ENCODE data around the gene GATA6. TPM values are rescaled to one million over a fixed set of nuclear protein-coding genes. Genes with fewer than 3 reads are reported as not detected.

GATA6 gene
- polyA plus RNA-seq, 3 donors, result 0.04 TPM; not detected in 2

DNA sequence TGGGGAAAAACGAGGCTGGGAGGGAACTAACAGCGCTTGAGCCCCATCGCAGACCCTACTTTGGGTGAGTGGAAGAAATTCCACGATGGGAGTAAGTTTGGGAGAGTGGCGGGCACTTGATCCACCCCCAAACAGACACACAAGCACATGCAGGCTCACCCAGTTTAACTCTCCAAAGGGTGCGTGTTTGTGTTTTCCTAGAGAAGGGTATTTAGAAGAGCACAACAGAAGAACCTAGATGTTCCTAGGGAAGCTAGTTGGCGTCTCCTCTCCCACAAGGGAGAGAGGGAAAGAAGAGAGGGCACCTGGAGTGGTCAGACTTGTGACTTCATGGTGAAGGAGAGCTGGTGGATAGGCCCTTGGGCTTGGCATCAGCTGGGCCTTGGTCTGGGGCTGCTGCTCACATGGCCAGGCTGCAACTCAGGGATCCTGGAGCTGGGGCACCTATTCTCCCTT is 3.2 kb downstream of the GATA6 start:
- H3K4me2 ChIP-seq (replicated peaks; ENCODE audit: extremely low read depth, low read length, poor library complexity, severe bottlenecking), result no peak overlapping the region

DNA sequence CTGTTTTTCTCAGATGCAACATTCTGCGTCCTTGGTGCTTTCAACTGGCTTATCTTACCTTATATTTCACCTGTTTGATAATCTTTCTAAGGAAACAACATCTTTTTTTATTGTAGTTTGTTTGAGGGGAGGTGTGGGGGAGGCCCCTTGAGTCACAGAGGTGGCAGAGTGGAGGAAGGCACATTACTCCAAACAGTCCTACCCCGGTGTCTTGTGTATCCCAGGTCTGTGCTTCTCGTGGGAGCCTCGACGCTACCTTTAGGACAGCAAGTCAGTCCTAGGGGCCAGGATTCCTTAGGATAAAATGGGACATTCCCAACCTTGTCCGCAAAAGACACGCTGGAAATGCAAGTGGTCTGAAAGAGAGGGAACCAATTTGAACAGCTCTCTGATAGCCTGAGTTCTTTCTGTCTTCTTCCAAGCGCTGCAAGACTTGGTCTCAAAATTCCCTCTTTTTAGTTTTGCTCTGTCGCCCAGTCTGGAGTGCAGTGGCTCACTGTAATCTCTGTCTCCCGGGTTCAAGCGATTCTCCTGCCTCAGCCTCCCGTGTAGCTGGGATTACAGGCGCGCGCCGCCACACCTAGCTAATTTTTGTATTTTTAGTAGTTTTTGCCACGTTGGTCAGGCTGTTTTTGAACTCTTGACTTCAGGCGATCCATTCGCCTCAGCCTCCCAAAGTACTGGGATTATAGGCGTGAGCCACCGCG is 4.0 kb downstream of the GATA6 start:
- intact Hi-C loops (cut with micrococcal nuclease), result no loop called here
- WGBS (ENCODE audit: insufficient coverage), result 74% methylated on average over 16 of the region's 22 CpGs
- Histone ChIP-seq H3K27ac (ENCODE audit: low read depth in 1 of 2, low read length in 2 of 2) (no peak overlapping the region), H3K9me3 (replicated peaks in 1 of 2; ENCODE audit: control insufficient read depth in 1 of 2, insufficient read depth in 1 of 2, low read length in 2 of 2) (peaks cover 0 to 36% of the 10 kb centered on the region in 2 donors), H3K4me1 (ENCODE audit: control insufficient read depth in 1 of 2, insufficient read depth in 2 of 2, low read length in 2 of 2) (peaks cover 10 to 27% of the 10 kb centered on the region in 2 donors), H3K4me3 (replicated peaks in 1 of 3; ENCODE audit: low read depth in 2 of 3, low read length in 3 of 3) (no peak overlapping the region), H3K9ac (ENCODE audit: insufficient read depth, low read length, poor library complexity, severe bottlenecking) (no peak overlapping the region), H3K4me2 (replicated peaks; ENCODE audit: extremely low read depth, low read length, poor library complexity, severe bottlenecking) (no peak overlapping the region), H2AFZ (ENCODE audit: insufficient read depth, low read depth, low read length, poor library complexity, severe bottlenecking) (no peak overlapping the region), H4K20me1 (ENCODE audit: insufficient read depth, low read length) (no peaks in the 10 kb centered on the region), H3K27me3 (ENCODE audit: control insufficient read depth in 2 of 2, insufficient read depth in 2 of 2, low read length in 2 of 2) (peaks cover 72 to 92% of the 10 kb centered on the region in 2 donors), H3K36me3 (replicated peaks in 1 of 2; ENCODE audit: control insufficient read depth in 1 of 2, insufficient read depth in 2 of 2, low read length in 2 of 2) (no peaks in the 10 kb centered on the region), H3K79me2 (ENCODE audit: insufficient read depth, low read length) (no peaks in the 10 kb centered on the region)
- H3K27ac Mint-ChIP-seq, result no peak overlapping the region
- peaks cover 79 to 96% (median 82%) of the 10 kb centered on the region in 3 donors for H3K27me3 Mint-ChIP-seq (ENCODE audit: low read depth in 3 of 3)
- H3K9me3 Mint-ChIP-seq, result peaks cover 0 to 33% (median 13%) of the 10 kb centered on the region in 7 donors
- no peak for DNase-seq
- H3K4me1 Mint-ChIP-seq, result peaks cover 16% of the 10 kb centered on the region
- peaks cover 0 to 9% of the 10 kb centered on the region in 2 donors for H3K36me3 Mint-ChIP-seq
- TF ChIP-seq CTCF (IDR thresholded peaks at IDR 0.05), result no peak
- H3K4me3 Mint-ChIP-seq, result peak overlapping the region in 1 of 2 donors; percentile 72

More for the DNA sequence above, 3.2 kb downstream of the GATA6 start:
- DNase-seq, result no peak
- no peak overlapping the region for H3K4me3 ChIP-seq (replicated peaks in 1 of 3; ENCODE audit: low read depth in 2 of 3, low read length in 3 of 3)
- Mint-ChIP-seq H3K4me1 (peaks cover 23% of the 10 kb centered on the region), H3K4me3 (peak overlapping the region in 1 of 2 donors; percentile 72), H3K27ac (no peak overlapping the region), H3K9me3 (peaks cover 0 to 38% (median 15%) of the 10 kb centered on the region in 7 donors), H3K27me3 (ENCODE audit: low read depth in 3 of 3) (peaks cover 82 to 96% (median 83%) of the 10 kb centered on the region in 3 donors), H3K36me3 (peaks cover 0 to 9% of the 10 kb centered on the region in 2 donors)
- H3K36me3 ChIP-seq (replicated peaks in 1 of 2; ENCODE audit: control insufficient read depth in 1 of 2, insufficient read depth in 2 of 2, low read length in 2 of 2), result no peaks in the 10 kb centered on the region
- no peak overlapping the region for H3K27ac ChIP-seq (ENCODE audit: low read depth in 1 of 2, low read length in 2 of 2)
- H3K79me2 ChIP-seq (ENCODE audit: insufficient read depth, low read length), result no peaks in the 10 kb centered on the region
- no peaks in the 10 kb centered on the region for H4K20me1 ChIP-seq (ENCODE audit: insufficient read depth, low read length)
- H2AFZ ChIP-seq (ENCODE audit: insufficient read depth, low read depth, low read length, poor library complexity, severe bottlenecking), result no peak overlapping the region
- peaks cover 0 to 41% of the 10 kb centered on the region in 2 donors for H3K9me3 ChIP-seq (replicated peaks in 1 of 2; ENCODE audit: control insufficient read depth in 1 of 2, insufficient read depth in 1 of 2, low read length in 2 of 2)
- intact Hi-C loops (cut with micrococcal nuclease), result no loop called here
- no peak overlapping the region for H3K9ac ChIP-seq (ENCODE audit: insufficient read depth, low read length, poor library complexity, severe bottlenecking)
- 100% methylated on average over 1 of the region's 7 CpGs for WGBS (ENCODE audit: insufficient coverage)
- peaks cover 13 to 27% of the 10 kb centered on the region in 2 donors for H3K4me1 ChIP-seq (ENCODE audit: control insufficient read depth in 1 of 2, insufficient read depth in 2 of 2, low read length in 2 of 2)
- H3K27me3 ChIP-seq (ENCODE audit: control insufficient read depth in 2 of 2, insufficient read depth in 2 of 2, low read length in 2 of 2), result peaks cover 75 to 92% of the 10 kb centered on the region in 2 donors
- TF ChIP-seq CTCF (IDR thresholded peaks at IDR 0.05), result no peak

Measured in CD14-positive monocyte (primary cell).